Measurements from ENCODE around the gene CRB1. TPM values are rescaled to one million over a fixed set of nuclear protein-coding genes. Genes with fewer than 3 reads are reported as not detected.

The CRB1 gene
- total and polyA plus RNA-seq, 2 of the 8 experiments (the other 6 are each of a cell fraction or from before 2014, with no cell fraction given): 0.03 TPM; not detected in 1

DNA sequence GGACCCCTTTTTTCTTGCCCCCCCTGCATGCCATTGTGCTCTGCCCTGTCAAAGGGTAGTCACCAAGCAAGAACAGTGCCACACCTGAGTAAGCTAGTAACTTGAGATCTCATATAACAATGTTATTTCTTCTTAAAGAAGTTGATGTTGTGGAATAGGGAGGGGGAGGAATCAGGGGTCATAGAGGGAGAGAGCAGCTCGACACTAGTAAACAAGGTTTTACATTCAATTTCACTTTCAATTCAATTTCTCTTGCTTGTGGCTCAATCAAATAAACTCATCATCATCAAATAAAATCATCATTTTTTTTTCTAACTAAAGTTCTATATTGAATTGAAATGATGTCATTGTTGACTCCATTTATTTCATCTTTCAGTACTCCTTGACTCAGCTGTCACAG, 106.4 kb downstream of the CRB1 start:
- H4K91ac ChIP-seq (replicated peaks; ENCODE audit: insufficient read length, low read length): no peak overlapping the region
- no peak overlapping the region for H3K27ac ChIP-seq (ENCODE audit: low read depth, low read length)
- ChIA-PET POLR2A (ENCODE audit: partially characterized antibody) (no interaction called here), CTCF (ENCODE audit: partially characterized antibody) (no interaction called here)
- H3K27me3 ChIP-seq (replicated peaks in 1 of 4; ENCODE audit: control insufficient read depth in 3 of 4, extremely low read depth in 1 of 4, insufficient read depth in 3 of 4, low read length in 3 of 4): no peaks in the 10 kb centered on the region
- H3K9me3 ChIP-seq (ENCODE audit: insufficient read depth in 2 of 2, low read depth in 1 of 2, low read length in 1 of 2): no peaks in the 10 kb centered on the region
- TF ChIP-seq SAP30 (IDR thresholded peaks at IDR 0.05; ENCODE audit: insufficient read depth, insufficient replicate concordance, low read length) (no peak), ASH2L (IDR thresholded peaks at IDR 0.05; ENCODE audit: low read length) (no peak), RAD21 (IDR thresholded peaks at IDR 0.05 in 1 of 2, conservative IDR thresholded peaks at IDR 0.05 in 1 of 2; ENCODE audit: low read depth in 2 of 2, low read length in 2 of 2) (no peak)
- H2BK12ac ChIP-seq (ENCODE audit: low read depth, low read length): no peak overlapping the region
- no peak overlapping the region for H3K4ac ChIP-seq (replicated peaks; ENCODE audit: insufficient read length, low read depth, low read length)
- H2BK20ac ChIP-seq (ENCODE audit: low read length): no peak overlapping the region
- no peak for DNase-seq (ENCODE audit: low read depth in 1 of 2, low spot score in 2 of 2)
- H3K23me2 ChIP-seq (ENCODE audit: low read depth, low read length): no peaks in the 10 kb centered on the region
- no peaks in the 10 kb centered on the region for H3K4me1 ChIP-seq (replicated peaks in 1 of 4; ENCODE audit: control insufficient read depth in 3 of 4, insufficient read depth in 4 of 4, low read length in 3 of 4)
- no peak overlapping the region for H2AK5ac ChIP-seq (ENCODE audit: low read depth, low read length)
- H3K23ac ChIP-seq (ENCODE audit: insufficient read length): no peak overlapping the region
- H3K56ac ChIP-seq (replicated peaks; ENCODE audit: insufficient read length, low read depth, low read length): no peak overlapping the region
- H3K18ac ChIP-seq (ENCODE audit: extremely low read depth, low read length): no peak overlapping the region
- WGBS, 2 experiments (ENCODE audit: extremely low coverage in 1 of 2, insufficient coverage in 1 of 2, insufficient read length in 1 of 2, insufficient replicate concordance in 2 of 2, low coverage in 1 of 2, low lambda C conversion rate in 2 of 2, missing lambda C conversion rate in 1 of 2): 88% methylated on average over 1 of the region's 1 CpG; no CpG with 5 or more reads in 1 of the 2 experiments
- H3K79me1 ChIP-seq (ENCODE audit: low read depth, low read length): no peaks in the 10 kb centered on the region
- H2BK5ac ChIP-seq (ENCODE audit: low read depth, low read length): no peak overlapping the region
- H3K4me3 ChIP-seq (ENCODE audit: extremely low read depth in 1 of 4, insufficient read depth in 2 of 4, low read depth in 3 of 4, low read length in 4 of 4): no peak overlapping the region
- H2BK15ac ChIP-seq (ENCODE audit: low read length): no peak overlapping the region
- H3K36me3 ChIP-seq (ENCODE audit: control insufficient read depth in 2 of 4, insufficient read depth in 4 of 4, low read length in 3 of 4): no peaks in the 10 kb centered on the region
- no peak overlapping the region for H3K14ac ChIP-seq (ENCODE audit: insufficient read length)
- no peak overlapping the region for H3K9ac ChIP-seq (replicated peaks in 1 of 4; ENCODE audit: extremely low read depth in 1 of 4, low read depth in 3 of 4, low read length in 3 of 4)
- no peaks in the 10 kb centered on the region for H3K79me2 ChIP-seq (ENCODE audit: control insufficient read depth in 1 of 2, insufficient read depth in 2 of 2, low read length in 2 of 2)
- no peak for FAIRE-seq
- H4K20me1 ChIP-seq (replicated peaks in 1 of 2; ENCODE audit: control insufficient read depth in 1 of 2, insufficient read depth in 2 of 2, low read length in 2 of 2): no peaks in the 10 kb centered on the region
- H4K5ac ChIP-seq (ENCODE audit: insufficient read length, low read depth, low read length): no peak overlapping the region
- no peak overlapping the region for H2AFZ ChIP-seq (ENCODE audit: low read length)
- H2BK120ac ChIP-seq (replicated peaks; ENCODE audit: low read depth, low read length): no peak overlapping the region
- no peak overlapping the region for H4K8ac ChIP-seq (ENCODE audit: extremely low read depth, insufficient read depth, low read length)
- H3K4me2 ChIP-seq (ENCODE audit: insufficient read depth in 1 of 2, low read depth in 2 of 2, low read length in 2 of 2): no peak overlapping the region
